HG03565 (cell line): Measurements from ENCODE around the gene ZBTB20.

Experiments
- ATAC-seq: cut with Tn5 transposase; IDR thresholded peaks from one replicate; pipeline ENCODE4 v1.9.1; 2021; ENCODE audit warnings: mild to moderate bottlenecking, moderate library complexity; ENCODE audit not compliant: unreplicated experiment

ZBTB20 gene

DNA sequence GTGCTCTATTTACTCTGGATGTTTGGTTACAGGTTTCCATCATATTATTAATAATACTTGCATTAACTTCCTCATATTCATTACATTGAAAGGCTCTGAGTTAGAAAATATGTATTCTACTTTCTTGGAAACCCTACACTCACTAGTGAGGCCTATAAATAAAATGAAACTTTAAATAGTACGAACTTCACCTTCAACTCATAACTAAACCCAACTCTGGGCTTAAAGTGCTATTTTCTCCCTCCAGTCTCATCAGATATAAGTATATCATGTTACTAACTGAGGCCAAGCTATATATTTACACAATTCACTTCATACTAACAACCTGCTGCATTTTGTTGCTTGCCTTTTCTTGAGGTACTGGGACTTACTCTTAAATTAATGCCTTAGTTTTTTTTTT, 546.5 kb downstream of the ZBTB20 start:
- ATAC-seq: no peak

DNA sequence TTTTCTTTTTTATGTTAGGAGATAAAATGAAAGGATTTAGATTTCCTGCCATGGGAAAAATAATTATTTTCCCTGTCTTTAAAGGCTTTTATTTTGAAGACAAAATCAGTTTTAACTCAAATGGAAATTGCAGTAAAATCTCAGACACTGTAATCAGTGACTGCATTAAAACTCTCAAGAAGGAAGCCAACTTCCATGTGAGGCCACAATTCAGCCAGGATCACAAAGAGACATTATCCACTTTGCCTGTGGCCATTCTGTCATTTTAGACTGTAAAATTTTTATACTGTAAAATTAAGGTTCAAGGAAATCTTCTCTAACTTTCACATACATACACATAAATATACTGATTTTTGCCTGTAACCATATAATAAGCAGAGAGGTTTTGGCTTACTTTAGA, 549.2 kb downstream of the ZBTB20 start:
- no peak for ATAC-seq

DNA sequence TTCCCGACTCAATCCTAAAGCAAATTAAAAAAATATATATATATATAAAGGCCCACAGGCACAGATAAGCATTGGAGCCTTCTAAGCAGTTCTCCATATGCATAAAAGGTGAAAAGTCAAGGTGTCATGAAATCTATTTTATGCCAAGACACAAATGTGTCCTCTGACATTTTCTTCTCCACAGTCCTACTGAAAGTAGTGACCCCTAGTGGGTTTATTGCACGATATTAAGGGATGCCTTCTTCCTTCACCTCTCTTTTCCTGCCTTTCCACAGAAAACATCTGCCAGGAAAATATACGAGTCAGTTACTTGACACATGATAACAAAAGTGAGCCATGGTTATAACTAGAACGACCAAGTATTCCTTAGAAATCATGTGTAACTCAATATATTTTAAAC, 550.1 kb downstream of the ZBTB20 start:
- ATAC-seq: no peak

DNA sequence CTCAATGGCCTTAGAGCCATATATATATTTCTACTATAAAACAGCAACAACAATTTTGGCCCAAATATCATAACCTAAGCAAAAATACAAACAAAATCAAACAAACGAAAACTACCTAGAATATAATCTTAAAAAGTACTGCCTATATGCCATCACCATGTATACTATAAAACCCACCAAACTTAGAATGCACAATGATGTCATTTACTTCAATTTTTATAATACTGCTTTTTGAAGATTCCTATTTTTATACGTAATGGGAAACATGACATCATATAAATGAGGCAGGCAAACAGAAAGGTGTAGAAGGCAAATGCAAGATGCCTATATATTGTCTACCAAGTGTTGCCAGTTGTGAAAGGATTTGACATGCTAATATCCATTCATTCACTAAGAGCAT, 550.9 kb downstream of the ZBTB20 start:
- no peak for ATAC-seq

- no peak for ATAC-seq
Measured at GRCh38 chr3:114595522-114596028, 551.5 kb downstream of the ZBTB20 start.

DNA sequence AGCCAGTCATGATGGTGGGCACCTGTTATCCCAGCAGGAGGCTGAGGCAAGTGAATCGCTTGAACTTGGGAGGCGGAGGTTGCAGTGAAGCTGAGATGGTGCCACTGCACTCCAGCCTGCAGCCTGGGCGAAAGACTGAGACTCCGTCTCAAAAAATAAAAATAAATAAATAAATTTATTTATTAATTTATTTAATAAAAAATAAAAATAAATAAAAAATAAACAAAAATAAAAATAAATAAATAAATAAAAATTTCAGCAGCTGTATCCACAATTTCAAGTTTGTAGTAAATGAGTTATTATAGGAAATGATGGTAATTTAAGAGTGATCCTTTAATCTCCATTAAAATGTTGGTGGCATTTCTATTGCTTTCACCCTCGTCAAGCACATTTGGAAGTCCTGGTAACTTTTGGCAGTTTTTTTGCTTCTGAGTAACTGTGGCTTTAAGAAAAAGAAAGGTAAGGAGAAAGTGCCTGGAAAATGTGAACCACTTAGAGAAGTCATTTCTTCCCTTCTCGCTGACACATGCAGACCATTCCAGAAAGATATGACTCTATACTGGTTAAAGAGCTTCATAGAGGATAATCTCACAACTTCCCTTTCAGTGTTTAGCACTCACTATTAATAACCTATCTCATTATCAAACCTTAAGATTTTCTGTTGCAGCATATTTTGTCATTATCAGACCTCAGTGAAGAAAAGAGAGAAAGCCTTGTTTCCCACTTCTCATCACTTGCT, 556.6 kb downstream of the ZBTB20 start:
- no peak for ATAC-seq

DNA sequence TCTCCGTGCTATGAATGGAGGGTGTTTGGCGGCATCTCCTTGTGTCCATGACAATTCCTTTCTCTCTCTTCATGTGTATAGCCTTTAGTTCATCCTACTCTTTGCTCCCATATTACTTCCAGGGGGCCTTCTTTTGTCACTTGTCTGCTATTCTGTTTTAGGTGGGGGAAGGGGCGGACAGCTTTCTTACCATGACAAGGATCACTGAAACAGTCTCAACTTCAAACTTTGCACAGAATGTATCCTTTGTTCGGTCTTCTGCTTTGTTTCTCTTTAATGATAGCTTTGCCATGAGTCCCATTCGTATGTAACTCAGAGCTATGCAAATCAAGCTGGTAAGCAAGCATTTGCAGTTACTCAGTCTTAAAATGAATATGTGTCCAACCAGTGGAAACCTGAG, 559.1 kb downstream of the ZBTB20 start:
- no peak for ATAC-seq

- no peak for ATAC-seq
Measured at GRCh38 chr3:114586119-114586518, 561.0 kb downstream of the ZBTB20 start.

DNA sequence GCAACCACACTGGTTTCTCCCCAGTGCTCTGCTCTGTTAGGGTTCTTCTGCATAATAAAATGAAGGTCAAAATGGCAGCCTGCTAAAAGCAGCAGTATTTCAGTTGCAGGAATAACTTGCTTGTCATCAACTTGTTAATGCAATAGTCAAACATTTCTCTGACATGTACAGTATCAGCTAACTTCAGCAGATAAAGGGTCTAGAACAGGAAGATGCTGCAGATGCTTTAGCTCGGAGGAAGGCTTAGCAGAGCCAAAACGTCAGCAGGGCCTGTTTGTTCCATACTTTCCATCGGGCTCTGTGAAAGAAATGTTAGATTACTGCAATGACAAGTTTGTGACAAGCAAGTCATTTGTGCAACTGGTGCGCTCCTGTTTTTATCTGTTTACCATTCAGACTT, 561.4 kb downstream of the ZBTB20 start:
- no peak for ATAC-seq

DNA sequence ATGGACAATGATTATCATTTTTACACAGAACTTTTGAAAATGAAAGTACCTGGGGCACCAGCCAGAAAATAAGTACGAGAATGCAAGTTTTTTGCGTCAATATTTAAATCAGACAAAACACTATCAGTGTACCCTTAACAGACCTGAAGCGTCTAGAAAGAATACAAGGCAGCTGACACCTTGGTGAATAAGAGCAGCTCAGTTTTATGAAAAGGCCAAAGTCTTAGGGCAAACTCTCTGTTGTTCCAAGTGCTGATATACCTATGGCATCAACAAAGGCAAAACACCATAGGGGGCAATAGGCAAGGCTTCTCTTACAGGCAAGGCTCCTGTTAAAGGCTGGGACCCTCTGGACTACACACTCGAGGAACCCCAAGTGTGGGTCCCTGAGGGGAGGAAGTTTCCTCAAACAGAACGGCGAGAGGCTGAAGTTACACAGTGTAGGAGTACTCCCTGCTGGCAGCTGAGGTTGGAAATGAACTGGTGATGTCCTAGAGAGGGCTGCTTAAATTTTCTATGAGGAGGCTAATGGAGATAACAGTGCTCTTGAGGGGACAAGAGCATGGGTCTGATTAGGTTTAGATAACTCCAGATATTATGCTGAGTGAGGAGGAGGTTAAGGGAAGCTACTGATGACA, 562.2 kb downstream of the ZBTB20 start:
- no peak for ATAC-seq

GRCh38 chr3:114582929-114583328, 564.2 kb downstream of the ZBTB20 start:
- ATAC-seq: peak; percentile 76

- no peak for ATAC-seq
Measured at GRCh38 chr3:114572364-114573062, 574.6 kb downstream of the ZBTB20 start.

DNA sequence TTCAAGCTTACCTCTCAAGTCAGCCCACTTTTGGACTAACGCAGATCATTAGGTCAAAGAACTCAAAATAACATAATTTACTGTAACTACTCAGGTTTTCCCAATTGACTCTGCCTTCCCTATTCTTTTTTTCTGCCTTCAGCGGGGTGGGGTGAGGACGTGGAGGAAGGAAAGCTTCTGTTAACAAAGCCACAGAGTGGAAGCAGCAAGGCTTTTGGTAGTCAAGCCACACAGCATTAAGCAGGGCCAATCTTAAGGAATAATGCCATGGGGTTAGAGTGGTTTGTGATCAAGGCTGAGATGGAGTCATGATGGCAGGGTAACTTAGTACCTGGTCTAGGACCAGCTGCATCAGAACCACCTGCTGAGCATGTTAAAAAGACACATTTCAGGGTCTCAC, 575.7 kb downstream of the ZBTB20 start:
- ATAC-seq: no peak

GRCh38 chr3:114569186-114569585, 577.9 kb downstream of the ZBTB20 start:
- ATAC-seq: no peak

DNA sequence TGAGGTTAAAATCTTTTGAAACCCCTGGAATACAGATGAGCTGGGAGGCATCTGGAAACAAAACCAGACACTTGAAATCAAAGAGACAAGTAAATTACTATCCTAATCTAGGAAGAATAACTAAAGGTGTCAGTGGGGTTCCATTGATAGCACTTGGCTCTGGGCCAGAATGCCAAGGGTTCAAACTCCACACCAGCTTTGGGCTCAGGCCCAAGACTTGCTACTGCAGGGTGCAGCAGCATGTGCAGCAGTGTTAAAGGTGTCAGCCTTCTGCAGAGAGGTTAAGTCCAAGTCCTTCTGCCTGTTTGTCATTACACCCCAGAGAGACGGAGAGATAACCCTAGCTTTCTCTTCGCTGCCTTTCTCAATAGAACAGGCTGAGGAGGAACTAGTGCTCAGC, 579.3 kb downstream of the ZBTB20 start:
- ATAC-seq: no peak

GRCh38 chr3:114566767-114567166, 580.3 kb downstream of the ZBTB20 start:
- ATAC-seq: no peak

DNA sequence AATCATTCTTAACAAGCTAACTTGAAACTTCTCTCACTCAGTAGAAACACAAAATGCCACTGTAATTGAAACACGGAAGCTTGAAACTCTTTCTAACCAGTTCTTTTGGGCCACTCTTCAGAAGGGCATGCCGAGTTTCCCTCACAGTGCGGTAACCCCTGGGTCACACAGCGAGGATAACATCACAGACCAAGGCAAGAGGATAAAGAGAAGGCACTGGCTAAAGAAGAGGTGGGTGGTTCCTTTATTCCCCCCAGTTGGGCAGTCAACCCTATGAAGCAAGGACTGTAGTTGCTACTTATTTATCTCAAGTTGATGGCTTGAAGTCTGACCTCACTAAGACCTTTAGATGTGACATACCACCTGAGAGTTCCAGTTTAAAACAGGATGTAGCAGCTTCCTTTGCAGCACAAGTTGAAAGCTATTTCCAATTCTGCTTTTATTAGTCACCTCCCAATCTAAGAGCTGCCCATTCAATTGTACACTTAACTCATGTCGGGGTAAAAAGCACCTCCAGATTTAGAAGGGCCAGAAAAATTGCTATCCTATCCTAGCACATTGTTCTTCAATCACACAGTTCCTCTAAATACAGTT, 580.8 kb downstream of the ZBTB20 start:
- peak; percentile 85 for ATAC-seq

- no peak for ATAC-seq
Measured at GRCh38 chr3:114565216-114565615, 581.9 kb downstream of the ZBTB20 start.

- ATAC-seq: no peak
Measured at GRCh38 chr3:114563720-114564119, 583.4 kb downstream of the ZBTB20 start.

DNA sequence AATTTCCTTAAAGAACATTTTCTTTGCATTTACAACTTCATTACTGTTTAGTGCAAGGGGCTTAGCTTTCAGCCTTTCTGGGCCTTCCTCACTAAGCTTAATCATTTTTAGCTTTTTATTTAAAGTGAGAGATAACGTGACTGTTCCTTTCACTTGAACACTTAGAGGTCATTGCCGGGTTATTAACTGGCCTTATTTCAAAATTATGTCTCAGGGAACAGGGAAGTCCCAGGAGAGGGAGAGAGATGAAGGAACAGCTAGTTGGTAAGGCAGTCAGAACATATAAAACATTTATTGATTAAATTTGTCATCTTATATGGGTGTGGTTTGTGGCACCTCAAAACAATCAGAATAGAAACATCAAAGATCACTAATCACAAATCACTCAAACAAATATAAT, 584.5 kb downstream of the ZBTB20 start:
- no peak for ATAC-seq

DNA sequence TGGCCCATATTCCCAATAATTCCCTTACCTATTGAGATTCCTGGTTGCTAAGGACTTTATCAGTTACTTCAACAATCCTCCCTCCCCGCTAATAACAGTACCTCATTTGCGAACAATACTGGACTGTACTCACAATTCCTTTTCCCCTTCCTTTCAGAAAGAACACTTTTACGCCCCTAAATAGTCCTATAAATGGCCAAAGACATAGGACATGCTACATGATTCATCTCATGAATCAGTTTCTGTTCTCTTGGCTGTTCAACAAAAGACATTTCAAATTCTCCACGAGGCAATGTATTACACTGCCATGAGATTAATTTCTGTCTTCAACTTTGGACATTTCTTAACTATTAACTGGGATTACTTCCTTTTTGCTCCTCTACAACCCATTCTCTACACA, 588.8 kb downstream of the ZBTB20 start:
- no peak for ATAC-seq

- no peak for ATAC-seq
Measured at GRCh38 chr3:114557791-114558190, 589.3 kb downstream of the ZBTB20 start.
